K562 (cell line): Measurements from ENCODE around the gene ZMYM4. TPM values are rescaled to one million over a fixed set of nuclear protein-coding genes. Genes with fewer than 3 reads are reported as not detected.

Source experiments
- ATAC-seq: fragments of 200-7000 bp; cut with Tn5 transposase; 3 replicates; pipeline ENCODE4 v1.9.1; 2020; ENCODE audit warnings: moderate library complexity
- BruUV-seq: library from RNA; stranded (reverse); fragments of 400-500 nt; replicated peaks from 2 replicates; lab custom pipeline; 2021; lab: Mats Ljungman, UMichigan
- CTCF ChIA-PET: fragments of 300-600 bp; formaldehyde crosslinking; extraction: SDS; loops from one replicate; lab custom pipeline; 2021; ENCODE audit warnings: low intra/inter-chr PET ratio; lab: Yijun Ruan, JAX
- POLR2A ChIA-PET: fragments of 300-600, 350-650 bp; sonication (Branson Sonifier 250); formaldehyde crosslinking; extraction: SDS; loops from one replicate; lab custom pipeline; 2021; ENCODE audit warnings: antibody characterized with exemption, inconsistent platforms; lab: Yijun Ruan, JAX
- DNase-seq, 4 experiments: peaks; one replicate each; pipeline versions ENCODE4 v3.0.0 to v3.0.0-alpha.2; 2011 to 2018; ENCODE audit warnings: low spot score in 3 of 4, mixed read lengths in 3 of 4; ENCODE audit errors: extremely low read depth in 1 of 4
- FAIRE-seq: peaks from 2 replicates; lab custom pipeline; 2011; peaks lifted over from hg19 to GRCh38; lab: Jason Lieb, UNC
- H2AFZ ChIP-seq: 2 replicates; pipeline ENCODE4 v1.6.0; 2011; ENCODE audit warnings: low read depth, low read length, control low read depth, inconsistent platforms
- H3K27ac ChIP-seq: fragments of 200-600 bp; 3 replicates; pipeline ENCODE4 v1.8.0; 2011; ENCODE audit warnings: low read depth, mild to moderate bottlenecking, control low read depth, inconsistent platforms, low read length, moderate library complexity, mixed read lengths; ENCODE audit errors: extremely low read depth
- H3K27me3 ChIP-seq, 2 experiments: fragments of 300-600 bp in 1 of 2; 2 replicates in 1 of 2; 3 replicates in 1 of 2; pipeline versions ENCODE4 v1.6.0 to v1.8.0; 2011; ENCODE audit warnings: inconsistent platforms in 2 of 2, low read length in 2 of 2, mild to moderate bottlenecking in 1 of 2, mixed read lengths in 1 of 2, moderate library complexity in 1 of 2; ENCODE audit not compliant: control insufficient read depth in 2 of 2, insufficient read depth in 2 of 2
- H3K36me3 ChIP-seq: fragments of 300-600 bp; 3 replicates; pipeline ENCODE4 v1.8.0; 2011; ENCODE audit warnings: mild to moderate bottlenecking, low read length, inconsistent platforms; ENCODE audit not compliant: control insufficient read depth, insufficient read depth
- H3K4me1 ChIP-seq, 2 experiments: fragments of 200-600 bp in 1 of 2; replicated peaks in 1 of 2; 2 replicates in 1 of 2; 3 replicates in 1 of 2; pipeline versions ENCODE4 v1.5.1 to v1.8.0; 2011; ENCODE audit warnings: inconsistent platforms in 2 of 2, low read length in 2 of 2, mild to moderate bottlenecking in 1 of 2, mixed read lengths in 1 of 2, moderate library complexity in 1 of 2; ENCODE audit not compliant: control insufficient read depth in 2 of 2, insufficient read depth in 2 of 2
- H3K4me2 ChIP-seq: 2 replicates; pipeline ENCODE4 v1.6.1; 2011; ENCODE audit warnings: low read length, control low read depth, inconsistent platforms, mixed read lengths; ENCODE audit not compliant: insufficient read depth
- H3K4me3 ChIP-seq: fragments of 200-600 bp; sonication (generic), shearing (Covaris generic); 2 replicates; pipeline ENCODE4 v1.5.1; 2016; ENCODE audit warnings: control low read depth, inconsistent platforms
- H3K79me2 ChIP-seq: fragments of 200-600 bp; 3 replicates; pipeline ENCODE4 v1.8.0; 2011; ENCODE audit warnings: low read length, inconsistent platforms; ENCODE audit not compliant: control insufficient read depth, insufficient read depth
- H3K9ac ChIP-seq, 2 experiments: 2 replicates each; pipeline versions ENCODE4 v1.6.0 to v1.6.1; 2011; ENCODE audit warnings: low read depth in 2 of 2, low read length in 2 of 2, control low read depth in 1 of 2, inconsistent platforms in 1 of 2, mild to moderate bottlenecking in 1 of 2, mixed read lengths in 1 of 2; ENCODE audit not compliant: insufficient read depth in 1 of 2
- H3K9me1 ChIP-seq: one replicate; pipeline ENCODE4 v1.6.0; 2011; ENCODE audit warnings: inconsistent platforms, mild to moderate bottlenecking, low read length, moderate library complexity; ENCODE audit not compliant: control insufficient read depth, insufficient read depth
- H3K9me3 ChIP-seq: replicated peaks from 2 replicates; pipeline ENCODE4 v1.5.1; 2011; ENCODE audit warnings: low read depth, low read length, inconsistent platforms; ENCODE audit not compliant: control insufficient read depth, insufficient read depth
- H4K20me1 ChIP-seq: replicated peaks from 2 replicates; pipeline ENCODE4 v1.6.1; 2011; ENCODE audit warnings: low read length, inconsistent platforms, mixed read lengths; ENCODE audit not compliant: control insufficient read depth, insufficient read depth
- ATF3 ChIP-seq, 2 experiments: fragments of 450-650 bp in 1 of 2; sonication (generic) in 1 of 2; formaldehyde crosslinking in 1 of 2; IDR thresholded peaks in 1 of 2; conservative IDR thresholded peaks in 1 of 2; 2 replicates each; pipeline versions ENCODE4 v1.6.1 to v1.8.1; 2016 to 2023; ENCODE audit warnings: mild to moderate bottlenecking in 2 of 2, moderate library complexity in 2 of 2, inconsistent platforms in 1 of 2, missing genetic modification reagents in 1 of 2
- CEBPB ChIP-seq: fragments of 450-650 bp; IDR thresholded peaks from 2 replicates; pipeline ENCODE4 v1.6.1; 2016; ENCODE audit warnings: missing genetic modification characterization, missing compliant biosample characterization
- CEBPG ChIP-seq, 3 experiments: fragments of 200-800 bp in 1 of 3; sonication (Bioruptor generic) in 1 of 3; sonication (generic) in 1 of 3; formaldehyde crosslinking in 1 of 3; IDR thresholded peaks in 2 of 3; conservative IDR thresholded peaks in 1 of 3; 2 replicates each; pipeline versions ENCODE4 v1.6.1 to v1.8.0; 2016 to 2022; ENCODE audit warnings: missing compliant biosample characterization in 2 of 3, missing genetic modification characterization in 2 of 3, mild to moderate bottlenecking in 1 of 3, missing genetic modification reagents in 1 of 3
- HLTF ChIP-seq: fragments of 450-650 bp; IDR thresholded peaks from 2 replicates; pipeline ENCODE4 v1.6.1; 2016
- HSF4 ChIP-seq: fragments of 250-450 bp; sonication (Bioruptor Pico); IDR thresholded peaks from 2 replicates; pipeline ENCODE4 v2.1.2; 2022; ENCODE audit warnings: mild to moderate bottlenecking, moderate library complexity, borderline replicate concordance
- ZNF140 ChIP-seq: fragments of 250-450 bp; sonication (Bioruptor Pico); IDR thresholded peaks from 2 replicates; pipeline ENCODE4 v1.8.0; 2021; ENCODE audit warnings: moderate library complexity, mild to moderate bottlenecking, inconsistent platforms
- WGBS: fragments of 100-300 bp; shearing (Covaris generic); methylation state at CpG from one replicate; pipeline ENCODE4 v1.1.6; 2016; ENCODE audit warnings: low coverage, mixed read lengths; ENCODE audit not compliant: insufficient coverage; ENCODE audit errors: missing lambda C conversion rate; 5-methylcytosine and 5-hydroxymethylcytosine counted together
- in situ Hi-C: fragments of 300-500 bp; cut with MboI; formaldehyde crosslinking; loops from 4 replicates; pipeline ENCODE4 v1.15.0; 2018; ENCODE audit warnings: inconsistent platforms, mixed read lengths
- intact Hi-C: fragments of 100-400 bp; cut with micrococcal nuclease; formaldehyde crosslinking; loops from 2 replicates; pipeline ENCODE4 v1.14.2; 2022
- polyA plus RNA-seq, 8 experiments: library from polyadenylated mRNA; depleted of rRNA in 4 of 8; stranded (reverse) in 5 of 8; unstranded in 3 of 8; fragments of >200 nt; fragmentation: Nextera tagmentation in 2 of 8; fragmentation: Illumina TruSeq in 1 of 8; extraction: Ambion mirVana in 2 of 8; extraction: Trizol in 1 of 8; gene quantifications; 2 replicates each; pipeline versions ENCODE4 v1.2.1 to v1.2.3, GENCODE V29; 2011 to 2014; ENCODE audit warnings: inconsistent platforms in 1 of 8, missing spikeins in 1 of 8
- total RNA-seq, 7 experiments: library from RNA; depleted of rRNA in 6 of 7; stranded (reverse); fragments of >200 nt in 6 of 7; fragmentation: Illumina TruSeq in 2 of 7; extraction: Trizol in 2 of 7; gene quantifications; 2 replicates each; pipeline versions ENCODE4 v1.2.1 to v1.2.3, GENCODE V29; 2011 to 2021; ENCODE audit warnings: low replicate concordance in 1 of 7

The ZMYM4 gene
- total and polyA plus RNA-seq, 9 of the 15 experiments (the other 6 are each of a cell fraction or from before 2014, with no cell fraction given): 15.2 to 77.2 (median 63.3) TPM

DNA sequence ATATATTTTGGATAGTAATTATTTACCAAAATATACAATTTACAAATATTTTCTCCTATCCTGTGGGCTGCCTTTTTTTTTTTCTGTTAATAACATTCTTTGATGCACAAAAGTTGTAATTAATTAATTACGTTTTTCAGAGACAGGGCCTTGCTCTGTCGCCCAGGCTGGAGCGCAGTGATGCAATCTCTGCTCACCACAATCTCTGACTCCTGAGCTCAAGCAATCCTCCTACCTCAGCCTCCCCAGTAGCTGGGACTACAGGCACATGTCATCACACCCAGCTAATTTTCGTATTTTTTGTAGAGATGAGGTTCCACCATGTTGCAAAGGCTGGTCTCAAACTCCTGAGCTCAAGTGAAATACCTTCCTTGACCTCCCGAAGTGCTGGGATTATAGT lies 21.3 kb upstream of the ZMYM4 start:
- no TSS peak for BruUV-seq
- no peak for DNase-seq
- Histone ChIP-seq H3K27ac (no peak overlapping the region), H3K4me3 (no peak overlapping the region), H3K36me3 (no peaks in the 10 kb centered on the region)
- no peak for ATAC-seq
- no peak for TF ChIP-seq ZNF140 (CRISPR knock-in tag)
- 0 out of 2 replicates have a peak, but pooled peaks have one; percentile 27 for TF ChIP-seq CEBPB (tag)
- TF ChIP-seq ATF3 (IDR thresholded peaks at IDR 0.05): peak; percentile 62
- TF ChIP-seq ATF3 (CRISPR knock-in tag; conservative IDR thresholded peaks at IDR 0.05): no peak
- no peak for TF ChIP-seq HSF4
- TF ChIP-seq HLTF: no peak
- TF ChIP-seq CEBPG (CRISPR knock-in tag; IDR thresholded peaks at IDR 0.05): peak; percentile 40; the same call in 1 of the 2 replicates
- peak in 1 of 2 experiments; percentile 55; a peak in 2 of 4 replicates for TF ChIP-seq CEBPG (tag; conservative IDR thresholded peaks at IDR 0.05 in 1 of 2, IDR thresholded peaks at IDR 0.05 in 1 of 2)
- TF ChIP-seq, all 486 proteins: peak for 3
- no peak for FAIRE-seq
- Histone ChIP-seq H3K9me1 (no peaks in the 10 kb centered on the region), H3K9ac (no peak overlapping the region), H4K20me1 (no peaks in the 10 kb centered on the region), H3K27me3 (no peaks in the 10 kb centered on the region), H3K4me2 (no peak overlapping the region), H2AFZ (no peak overlapping the region), H3K79me2 (no peaks in the 10 kb centered on the region), H3K9me3 (no peaks in the 10 kb centered on the region), H3K4me1 (no peaks in the 10 kb centered on the region; a peak in 1 of 5 replicates)
- WGBS: 56% methylated on average over 5 of the region's 5 CpGs
- ChIA-PET POLR2A (interaction anchor here (0.6 kb wide), 1 partner anchor 522 kb away, joined by 4 read pairs; no protein-coding TSS in a partner anchor), CTCF (no interaction called here)
- in situ Hi-C loops: no loop called here
- intact Hi-C loops: no loop called here
